Measurements from ENCODE around the gene PSMD12.

DNA sequence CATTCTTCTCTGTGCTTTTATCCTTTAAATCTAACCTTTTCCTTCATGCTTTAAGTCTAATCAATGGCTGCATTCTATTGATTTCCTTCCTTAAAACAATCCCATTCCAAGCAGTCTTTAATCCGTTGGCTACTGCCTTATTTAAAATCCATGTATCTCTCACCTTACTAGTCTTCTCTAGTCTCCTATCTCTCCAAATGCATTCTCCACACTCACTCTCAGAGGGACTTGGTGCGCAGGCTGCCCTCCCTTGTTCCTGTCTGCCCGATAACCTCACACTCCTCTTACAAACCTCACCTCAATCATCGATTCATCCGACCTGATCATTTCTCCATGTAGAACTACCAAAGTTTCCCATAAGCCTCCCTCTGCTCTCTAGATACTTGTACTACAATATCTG, 23.1 kb downstream of the PSMD12 start:
- TF ChIP-seq POLR2AphosphoS5 (IDR thresholded peaks at IDR 0.05) = no peak
- TF ChIP-seq, protein P1, sequence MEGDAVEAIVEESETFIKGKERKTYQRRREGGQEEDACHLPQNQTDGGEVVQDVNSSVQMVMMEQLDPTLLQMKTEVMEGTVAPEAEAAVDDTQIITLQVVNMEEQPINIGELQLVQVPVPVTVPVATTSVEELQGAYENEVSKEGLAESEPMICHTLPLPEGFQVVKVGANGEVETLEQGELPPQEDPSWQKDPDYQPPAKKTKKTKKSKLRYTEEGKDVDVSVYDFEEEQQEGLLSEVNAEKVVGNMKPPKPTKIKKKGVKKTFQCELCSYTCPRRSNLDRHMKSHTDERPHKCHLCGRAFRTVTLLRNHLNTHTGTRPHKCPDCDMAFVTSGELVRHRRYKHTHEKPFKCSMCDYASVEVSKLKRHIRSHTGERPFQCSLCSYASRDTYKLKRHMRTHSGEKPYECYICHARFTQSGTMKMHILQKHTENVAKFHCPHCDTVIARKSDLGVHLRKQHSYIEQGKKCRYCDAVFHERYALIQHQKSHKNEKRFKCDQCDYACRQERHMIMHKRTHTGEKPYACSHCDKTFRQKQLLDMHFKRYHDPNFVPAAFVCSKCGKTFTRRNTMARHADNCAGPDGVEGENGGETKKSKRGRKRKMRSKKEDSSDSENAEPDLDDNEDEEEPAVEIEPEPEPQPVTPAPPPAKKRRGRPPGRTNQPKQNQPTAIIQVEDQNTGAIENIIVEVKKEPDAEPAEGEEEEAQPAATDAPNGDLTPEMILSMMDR (IDR thresholded peaks at IDR 0.05) = no peak
- TF ChIP-seq POLR2A (IDR thresholded peaks at IDR 0.05) = no peak
- TF ChIP-seq EP300 (IDR thresholded peaks at IDR 0.05) = no peak

All from stomach (tissue), 4 donors.